Endometrium (tissue), 2 donors: ENCODE measurements around the gene LARP4.

ENCODE experiments used
- FAIRE-seq: peaks from 2 replicates; lab custom pipeline; 2012; peaks lifted over from hg19 to GRCh38; lab: Jason Lieb, UNC
- donor health status: control.
- donor health status: control.

The LARP4 gene

DNA sequence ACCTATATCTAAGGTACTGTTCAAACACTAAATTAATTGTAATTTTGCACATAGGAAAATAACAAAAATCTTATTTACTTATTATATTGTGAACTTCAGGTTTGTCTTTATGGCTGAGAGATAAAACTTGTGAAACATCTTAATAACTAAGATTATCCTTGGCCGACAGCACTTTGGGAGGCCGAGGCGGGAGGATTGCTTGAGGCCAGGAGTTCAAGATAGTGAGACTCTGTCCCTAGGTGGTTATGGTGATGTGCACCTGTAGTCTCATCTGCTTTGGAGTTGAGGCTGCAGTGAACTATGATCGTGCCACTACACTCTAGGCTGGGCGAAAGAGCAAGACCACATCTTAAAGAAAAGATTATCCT lies 126.7 kb downstream of the LARP4 start:
- FAIRE-seq = no peak

DNA sequence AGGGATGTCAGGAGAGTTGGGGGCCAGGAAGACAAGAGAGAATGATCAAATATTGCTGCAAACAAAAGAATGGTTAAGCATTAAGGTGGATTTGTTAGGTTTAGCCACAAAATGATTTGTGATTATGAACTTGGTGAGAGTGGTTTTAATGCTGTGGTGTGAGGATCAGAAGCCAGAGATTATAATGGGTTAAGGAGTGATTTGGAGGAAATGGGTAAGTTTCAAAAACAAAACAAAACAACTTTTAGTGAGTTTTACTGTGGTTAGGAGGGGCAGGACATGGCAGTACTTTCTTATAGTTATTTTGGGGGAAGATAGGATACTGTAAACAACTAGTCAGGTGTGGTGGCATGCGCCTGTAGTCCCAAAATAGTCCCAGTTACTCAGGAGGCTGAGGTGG lies 128.1 kb downstream of the LARP4 start:
- no peak for FAIRE-seq

GRCh38 chr12:50529345-50529744 lies 128.7 kb downstream of the LARP4 start:
- no peak for FAIRE-seq
